NCI-H1436 (cell line): ENCODE results near the gene DUSP9.

ENCODE experiments used
- DNase-seq: peaks from one replicate; lab custom pipeline; 2025; lab: John Stamatoyannopoulos, UW

DUSP9 gene

GRCh38 chrX:153649178-153649914 is 2.3 kb downstream of the DUSP9 start:
- DNase-seq, result peak; percentile 23

- DNase-seq, result no peak
Measured at GRCh38 chrX:153649915-153650782, 3.1 kb downstream of the DUSP9 start.

GRCh38 chrX:153650959-153651358 is 4.0 kb downstream of the DUSP9 start:
- no peak for DNase-seq

GRCh38 chrX:153651540-153652079 is 4.6 kb downstream of the DUSP9 start:
- no peak for DNase-seq

- DNase-seq, result no peak
Measured at GRCh38 chrX:153653556-153653955, 6.6 kb downstream of the DUSP9 start.

- DNase-seq, result no peak
Measured at GRCh38 chrX:153657161-153657560, 10.2 kb downstream of the DUSP9 start.

- no peak for DNase-seq
Measured at GRCh38 chrX:153659268-153659667, 12.3 kb downstream of the DUSP9 start.

GRCh38 chrX:153662266-153662665 is 15.3 kb downstream of the DUSP9 start:
- no peak for DNase-seq

- DNase-seq, result no peak
Measured at GRCh38 chrX:153665726-153666306, 18.8 kb downstream of the DUSP9 start.

GRCh38 chrX:153667281-153667955 is 20.4 kb downstream of the DUSP9 start:
- DNase-seq, result no peak

- DNase-seq, result peak; percentile 68
Measured at GRCh38 chrX:153667956-153668396, 21.0 kb downstream of the DUSP9 start.

GRCh38 chrX:153668423-153669173 is 21.6 kb downstream of the DUSP9 start:
- no peak for DNase-seq

GRCh38 chrX:153669174-153669890 is 22.3 kb downstream of the DUSP9 start:
- peak; percentile 16 for DNase-seq

- DNase-seq, result no peak
Measured at GRCh38 chrX:153669901-153670731, 23.1 kb downstream of the DUSP9 start.

GRCh38 chrX:153670748-153671588 is 24.0 kb downstream of the DUSP9 start:
- DNase-seq, result no peak

- no peak for DNase-seq
Measured at GRCh38 chrX:153671589-153672530, 24.9 kb downstream of the DUSP9 start.
